ENCODE data around the gene SEPTIN5.
A peak's percentile ranks its signal among the peaks of the same experiment; 100 is the strongest.

Gene SEPTIN5

DNA sequence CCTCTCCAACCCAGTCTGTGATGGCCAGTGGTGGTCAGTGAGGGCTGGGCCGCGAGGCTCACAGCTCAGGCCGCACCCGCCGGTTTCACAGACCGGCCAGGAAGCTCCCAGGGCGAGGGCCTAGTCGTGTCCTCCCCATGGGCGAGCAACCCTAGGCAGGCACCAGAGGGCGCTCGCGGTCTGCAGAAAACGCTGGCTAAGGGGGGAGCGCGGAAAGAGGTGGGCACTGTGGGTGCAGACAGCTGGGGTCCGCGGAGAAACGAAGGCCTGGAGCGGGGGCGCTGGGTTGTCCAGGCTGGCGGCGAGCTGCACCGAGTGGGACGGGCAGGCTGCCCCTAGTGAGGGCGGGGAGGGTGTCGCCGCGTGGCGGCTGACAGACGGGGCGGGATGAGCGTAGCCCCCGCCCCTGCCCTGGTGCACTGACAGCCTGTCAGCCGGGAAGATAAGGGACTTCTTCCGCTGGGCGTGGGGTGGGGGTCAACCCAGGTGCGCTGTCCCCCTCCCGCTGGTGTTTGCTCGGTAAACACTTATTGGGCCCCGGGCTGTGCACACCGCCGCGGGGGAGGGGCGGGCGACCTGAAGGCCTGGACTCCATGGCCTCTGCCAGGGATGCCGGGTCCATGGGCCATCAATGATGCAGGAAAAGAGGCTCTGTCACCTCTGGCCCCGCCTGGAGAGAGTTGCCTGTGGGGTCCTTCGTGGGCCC lies 16.5 kb downstream of the SEPTIN5 start:
- Histone ChIP-seq H3K79me2 (ENCODE audit: low read length) (no peaks in the 10 kb centered on the region), H3K9me3 (ENCODE audit: insufficient read depth, low read length) (no peaks in the 10 kb centered on the region), H3K4me1 (ENCODE audit: low read length) (no peaks in the 10 kb centered on the region), H2AFZ (ENCODE audit: low read depth, low read length) (peak overlapping the region; percentile 96), H3K4me3 (ENCODE audit: low read length) (peak overlapping the region; percentile 74), H3K36me3 (replicated peaks; ENCODE audit: low read depth, low read length) (no peaks in the 10 kb centered on the region), H3K4me2 (ENCODE audit: low read length) (peak overlapping the region; percentile 75), H3K27me3 (ENCODE audit: low read depth, low read length) (no peaks in the 10 kb centered on the region), H3K27ac (ENCODE audit: low read length) (no peak overlapping the region), H3K9ac (ENCODE audit: low read length) (peak overlapping the region; percentile 24; the same call in 1 of the 2 replicates), H4K20me1 (ENCODE audit: insufficient read depth, low read length) (no peaks in the 10 kb centered on the region)
- no peak for TF ChIP-seq EZH2phosphoT487 (IDR thresholded peaks at IDR 0.05; ENCODE audit: low read depth)
- TF ChIP-seq, protein P1, sequence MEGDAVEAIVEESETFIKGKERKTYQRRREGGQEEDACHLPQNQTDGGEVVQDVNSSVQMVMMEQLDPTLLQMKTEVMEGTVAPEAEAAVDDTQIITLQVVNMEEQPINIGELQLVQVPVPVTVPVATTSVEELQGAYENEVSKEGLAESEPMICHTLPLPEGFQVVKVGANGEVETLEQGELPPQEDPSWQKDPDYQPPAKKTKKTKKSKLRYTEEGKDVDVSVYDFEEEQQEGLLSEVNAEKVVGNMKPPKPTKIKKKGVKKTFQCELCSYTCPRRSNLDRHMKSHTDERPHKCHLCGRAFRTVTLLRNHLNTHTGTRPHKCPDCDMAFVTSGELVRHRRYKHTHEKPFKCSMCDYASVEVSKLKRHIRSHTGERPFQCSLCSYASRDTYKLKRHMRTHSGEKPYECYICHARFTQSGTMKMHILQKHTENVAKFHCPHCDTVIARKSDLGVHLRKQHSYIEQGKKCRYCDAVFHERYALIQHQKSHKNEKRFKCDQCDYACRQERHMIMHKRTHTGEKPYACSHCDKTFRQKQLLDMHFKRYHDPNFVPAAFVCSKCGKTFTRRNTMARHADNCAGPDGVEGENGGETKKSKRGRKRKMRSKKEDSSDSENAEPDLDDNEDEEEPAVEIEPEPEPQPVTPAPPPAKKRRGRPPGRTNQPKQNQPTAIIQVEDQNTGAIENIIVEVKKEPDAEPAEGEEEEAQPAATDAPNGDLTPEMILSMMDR (IDR thresholded peaks at IDR 0.05; ENCODE audit: low read depth, low read length): peak; percentile 97

- Histone ChIP-seq H3K36me3 (replicated peaks; ENCODE audit: low read depth, low read length) (no peaks in the 10 kb centered on the region), H3K9ac (ENCODE audit: low read length) (no peak overlapping the region), H2AFZ (ENCODE audit: low read depth, low read length) (no peak overlapping the region), H3K27ac (ENCODE audit: low read length) (no peak overlapping the region), H3K79me2 (ENCODE audit: low read length) (no peaks in the 10 kb centered on the region), H4K20me1 (ENCODE audit: insufficient read depth, low read length) (no peaks in the 10 kb centered on the region), H3K4me2 (ENCODE audit: low read length) (peak overlapping the region; percentile 75), H3K9me3 (ENCODE audit: insufficient read depth, low read length) (no peaks in the 10 kb centered on the region), H3K4me3 (ENCODE audit: low read length) (peak overlapping the region; percentile 74), H3K27me3 (ENCODE audit: low read depth, low read length) (no peaks in the 10 kb centered on the region), H3K4me1 (ENCODE audit: low read length) (no peaks in the 10 kb centered on the region)
- no peak for TF ChIP-seq EZH2phosphoT487 (IDR thresholded peaks at IDR 0.05; ENCODE audit: low read depth)
- TF ChIP-seq, protein P1 (IDR thresholded peaks at IDR 0.05; ENCODE audit: low read depth, low read length): no peak
These were observed 17.2 kb downstream of the SEPTIN5 start for GRCh38 chr22:19731361-19732135.

DNA sequence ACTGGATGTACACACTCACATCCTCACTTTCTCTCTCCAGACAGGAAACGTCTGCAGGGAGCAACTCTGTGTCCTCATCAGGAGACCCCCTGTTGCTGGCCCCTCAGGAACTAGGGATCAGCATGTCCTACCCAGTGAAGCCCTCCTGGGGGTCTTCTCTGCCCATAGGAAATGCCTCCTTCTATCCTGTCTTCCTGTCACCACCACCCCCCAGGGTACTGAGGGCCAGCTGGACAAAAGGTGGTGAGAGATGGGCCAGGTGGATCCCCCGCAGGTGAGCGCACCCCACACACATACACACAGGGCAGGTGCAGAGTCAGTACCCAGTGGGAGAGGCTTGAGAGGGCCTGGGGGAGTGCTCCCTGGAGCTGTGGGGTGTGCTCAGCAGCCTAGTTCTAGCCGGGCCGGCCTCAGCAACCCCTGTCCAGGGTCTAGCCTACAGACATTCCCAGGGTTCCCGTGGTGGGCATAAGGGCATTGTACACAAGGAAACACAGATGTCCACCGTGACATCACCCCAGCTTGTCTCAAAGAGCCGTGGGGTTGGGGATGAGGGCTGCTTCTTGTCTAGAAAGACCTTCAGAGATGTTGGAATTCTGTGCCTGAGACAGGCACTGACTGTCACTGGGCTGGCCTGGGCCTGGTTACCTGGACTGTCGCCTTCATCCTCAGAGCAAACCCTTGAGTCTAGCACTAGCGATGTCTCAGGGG lies 18.3 kb downstream of the SEPTIN5 start:
- Histone ChIP-seq H3K79me2 (ENCODE audit: low read length) (no peaks in the 10 kb centered on the region), H3K27ac (ENCODE audit: low read length) (no peak overlapping the region), H4K20me1 (ENCODE audit: insufficient read depth, low read length) (no peaks in the 10 kb centered on the region), H3K36me3 (replicated peaks; ENCODE audit: low read depth, low read length) (no peaks in the 10 kb centered on the region), H2AFZ (ENCODE audit: low read depth, low read length) (no peak overlapping the region), H3K4me3 (ENCODE audit: low read length) (no peak overlapping the region), H3K9ac (ENCODE audit: low read length) (no peak overlapping the region), H3K27me3 (ENCODE audit: low read depth, low read length) (no peaks in the 10 kb centered on the region), H3K4me1 (ENCODE audit: low read length) (no peaks in the 10 kb centered on the region), H3K9me3 (ENCODE audit: insufficient read depth, low read length) (no peaks in the 10 kb centered on the region), H3K4me2 (ENCODE audit: low read length) (no peak overlapping the region)
- TF ChIP-seq, protein P1 (IDR thresholded peaks at IDR 0.05; ENCODE audit: low read depth, low read length): no peak
- TF ChIP-seq EZH2phosphoT487 (IDR thresholded peaks at IDR 0.05; ENCODE audit: low read depth): no peak

GRCh38 chr22:19733755-19734154 lies 19.5 kb downstream of the SEPTIN5 start:
- Histone ChIP-seq H3K4me2 (ENCODE audit: low read length) (no peak overlapping the region), H3K9ac (ENCODE audit: low read length) (no peak overlapping the region)
- no peak for TF ChIP-seq EZH2phosphoT487 (IDR thresholded peaks at IDR 0.05; ENCODE audit: low read depth)
- TF ChIP-seq, protein P1 (IDR thresholded peaks at IDR 0.05; ENCODE audit: low read depth, low read length): no peak

More at GRCh38 chr22:19733755-19734154, 19.5 kb downstream of the SEPTIN5 start:
- no peaks in the 10 kb centered on the region for H3K9me3 ChIP-seq (ENCODE audit: insufficient read depth, low read length)
- H3K27me3 ChIP-seq (ENCODE audit: low read depth, low read length): no peaks in the 10 kb centered on the region
- H2AFZ ChIP-seq (ENCODE audit: low read depth, low read length): no peak overlapping the region
- H3K36me3 ChIP-seq (replicated peaks; ENCODE audit: low read depth, low read length): no peaks in the 10 kb centered on the region
- no peak overlapping the region for H3K4me3 ChIP-seq (ENCODE audit: low read length)
- no peaks in the 10 kb centered on the region for H4K20me1 ChIP-seq (ENCODE audit: insufficient read depth, low read length)
- no peaks in the 10 kb centered on the region for H3K4me1 ChIP-seq (ENCODE audit: low read length)
- no peak overlapping the region for H3K27ac ChIP-seq (ENCODE audit: low read length)
- no peaks in the 10 kb centered on the region for H3K79me2 ChIP-seq (ENCODE audit: low read length)
